ENCODE results near the gene OSBPL6. TPM values are rescaled to one million over a fixed set of nuclear protein-coding genes. Genes with fewer than 3 reads are reported as not detected.

OSBPL6 gene
- total RNA-seq, 4 donors from 2014 or later: 1.8 to 3.3 (median 2.3) TPM

- no peaks in the 10 kb centered on the region for H3K27me3 ChIP-seq
- H3K4me1 ChIP-seq: no peaks in the 10 kb centered on the region
- H3K27ac ChIP-seq (replicated peaks in 1 of 4): no peak overlapping the region
- DNase-seq (ENCODE audit: extremely low spot score): no peak
- 79% methylated on average over 8 of the region's 8 CpGs for WGBS
- H3K4me3 ChIP-seq: no peak overlapping the region
- TF ChIP-seq POLR2A (IDR thresholded peaks at IDR 0.05; ENCODE audit: low read depth): no peak
- no peak for TF ChIP-seq EP300 (IDR thresholded peaks at IDR 0.05)
- no peak for TF ChIP-seq POLR2AphosphoS5 (IDR thresholded peaks at IDR 0.05)
- TF ChIP-seq CTCF (IDR thresholded peaks at IDR 0.05): no peak
- no peaks in the 10 kb centered on the region for H3K9me3 ChIP-seq
- intact Hi-C loops (cut with DNase I): loop anchor here (2.0 kb wide), 1 partner anchor 17 kb away; no protein-coding TSS in a partner anchor
- H3K36me3 ChIP-seq: no peaks in the 10 kb centered on the region
These were observed 201.7 kb downstream of the OSBPL6 start for GRCh38 chr2:178395941-178396570.

GRCh38 chr2:178397002-178397605 is 202.8 kb downstream of the OSBPL6 start:
- Histone ChIP-seq H3K27me3 (no peaks in the 10 kb centered on the region), H3K36me3 (no peaks in the 10 kb centered on the region), H3K4me3 (no peak overlapping the region), H3K4me1 (no peaks in the 10 kb centered on the region), H3K9me3 (no peaks in the 10 kb centered on the region), H3K27ac (replicated peaks in 1 of 4) (no peak overlapping the region)
- WGBS: 17% methylated on average over 7 of the region's 7 CpGs
- TF ChIP-seq POLR2AphosphoS5 (IDR thresholded peaks at IDR 0.05) (no peak), CTCF (IDR thresholded peaks at IDR 0.05) (peak; percentile 60 to 72 (median 71))
- intact Hi-C loops (cut with DNase I): loop anchor here (2.0 kb wide), 1 partner anchor 16 kb away; no protein-coding TSS in a partner anchor
- no peak for DNase-seq (ENCODE audit: extremely low spot score)

GRCh38 chr2:178401994-178402437 is 207.7 kb downstream of the OSBPL6 start:
- H3K27me3 ChIP-seq: peaks cover 0 to 13% (median 0%) of the 10 kb centered on the region in 4 donors
- no peaks in the 10 kb centered on the region for H3K36me3 ChIP-seq
- 76% methylated on average over 6 of the region's 6 CpGs for WGBS
- H3K27ac ChIP-seq (replicated peaks in 1 of 4): no peak overlapping the region
- H3K4me1 ChIP-seq: no peaks in the 10 kb centered on the region
- H3K9me3 ChIP-seq: no peaks in the 10 kb centered on the region
- TF ChIP-seq EP300 (IDR thresholded peaks at IDR 0.05) (no peak), POLR2AphosphoS5 (IDR thresholded peaks at IDR 0.05) (no peak), CTCF (IDR thresholded peaks at IDR 0.05) (no peak), POLR2A (IDR thresholded peaks at IDR 0.05; ENCODE audit: low read depth) (no peak)
- H3K4me3 ChIP-seq: no peak overlapping the region
- DNase-seq (ENCODE audit: extremely low spot score): no peak
- intact Hi-C loops (cut with DNase I): no loop called here

- no peak overlapping the region for H3K27ac ChIP-seq (replicated peaks in 1 of 4)
- H3K4me1 ChIP-seq: no peaks in the 10 kb centered on the region
- H3K36me3 ChIP-seq: no peaks in the 10 kb centered on the region
- no peak for DNase-seq (ENCODE audit: extremely low spot score)
- peaks cover 0 to 13% (median 0%) of the 10 kb centered on the region in 4 donors for H3K27me3 ChIP-seq
- H3K9me3 ChIP-seq: no peaks in the 10 kb centered on the region
- 75% methylated on average over 3 of the region's 3 CpGs for whole genome bisulfite sequencing
- TF ChIP-seq EP300 (IDR thresholded peaks at IDR 0.05) (no peak), POLR2AphosphoS5 (IDR thresholded peaks at IDR 0.05) (no peak), CTCF (IDR thresholded peaks at IDR 0.05) (no peak), POLR2A (IDR thresholded peaks at IDR 0.05; ENCODE audit: low read depth) (no peak)
- H3K4me3 ChIP-seq: no peak overlapping the region
- intact Hi-C loops (cut with DNase I): no loop called here
These were observed 209.5 kb downstream of the OSBPL6 start for GRCh38 chr2:178403671-178404306.
